Measurements from ENCODE around the gene SLC5A10. TPM values are rescaled to one million over a fixed set of nuclear protein-coding genes. Genes with fewer than 3 reads are reported as not detected.

Gene SLC5A10
- total and polyA plus RNA-seq, 7 donors: 0.19 TPM; not detected in 6

DNA sequence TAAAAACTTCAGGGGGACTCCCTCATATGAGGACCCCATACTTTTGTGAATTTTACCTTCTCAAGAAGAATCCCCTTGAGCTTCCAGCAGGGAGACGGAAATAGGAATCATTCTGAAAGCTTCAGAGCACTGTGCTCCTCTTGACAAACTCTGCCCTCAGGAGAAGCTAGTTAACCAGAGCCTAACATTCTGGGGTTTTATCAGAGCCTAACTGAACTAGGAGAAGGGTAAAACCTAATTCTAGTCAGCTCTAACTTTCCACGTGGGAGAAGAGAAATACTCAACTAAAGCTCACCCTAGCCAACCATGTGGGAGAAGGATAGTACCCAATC lies 13.3 kb upstream of the SLC5A10 start:
- Histone ChIP-seq H3K27me3 (no peaks in the 10 kb centered on the region), H3K4me1 (peaks cover 0 to under 1% (median under 1%) of the 10 kb centered on the region in 4 donors), H3K27ac (no peak overlapping the region), H3K9me3 (no peaks in the 10 kb centered on the region), H3K4me3 (no peak overlapping the region), H3K36me3 (no peaks in the 10 kb centered on the region)
- intact Hi-C loops (cut with DNase I): no loop called here
- 18 to 67% methylated on average over 2 of the region's 2 CpGs for WGBS, 2 donors
- TF ChIP-seq POLR2A (IDR thresholded peaks at IDR 0.05) (no peak), POLR2AphosphoS5 (IDR thresholded peaks at IDR 0.05) (no peak), EP300 (IDR thresholded peaks at IDR 0.05) (no peak)
- TF ChIP-seq, protein P1, sequence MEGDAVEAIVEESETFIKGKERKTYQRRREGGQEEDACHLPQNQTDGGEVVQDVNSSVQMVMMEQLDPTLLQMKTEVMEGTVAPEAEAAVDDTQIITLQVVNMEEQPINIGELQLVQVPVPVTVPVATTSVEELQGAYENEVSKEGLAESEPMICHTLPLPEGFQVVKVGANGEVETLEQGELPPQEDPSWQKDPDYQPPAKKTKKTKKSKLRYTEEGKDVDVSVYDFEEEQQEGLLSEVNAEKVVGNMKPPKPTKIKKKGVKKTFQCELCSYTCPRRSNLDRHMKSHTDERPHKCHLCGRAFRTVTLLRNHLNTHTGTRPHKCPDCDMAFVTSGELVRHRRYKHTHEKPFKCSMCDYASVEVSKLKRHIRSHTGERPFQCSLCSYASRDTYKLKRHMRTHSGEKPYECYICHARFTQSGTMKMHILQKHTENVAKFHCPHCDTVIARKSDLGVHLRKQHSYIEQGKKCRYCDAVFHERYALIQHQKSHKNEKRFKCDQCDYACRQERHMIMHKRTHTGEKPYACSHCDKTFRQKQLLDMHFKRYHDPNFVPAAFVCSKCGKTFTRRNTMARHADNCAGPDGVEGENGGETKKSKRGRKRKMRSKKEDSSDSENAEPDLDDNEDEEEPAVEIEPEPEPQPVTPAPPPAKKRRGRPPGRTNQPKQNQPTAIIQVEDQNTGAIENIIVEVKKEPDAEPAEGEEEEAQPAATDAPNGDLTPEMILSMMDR (IDR thresholded peaks at IDR 0.05): no peak
- DNase-seq: no peak

DNA sequence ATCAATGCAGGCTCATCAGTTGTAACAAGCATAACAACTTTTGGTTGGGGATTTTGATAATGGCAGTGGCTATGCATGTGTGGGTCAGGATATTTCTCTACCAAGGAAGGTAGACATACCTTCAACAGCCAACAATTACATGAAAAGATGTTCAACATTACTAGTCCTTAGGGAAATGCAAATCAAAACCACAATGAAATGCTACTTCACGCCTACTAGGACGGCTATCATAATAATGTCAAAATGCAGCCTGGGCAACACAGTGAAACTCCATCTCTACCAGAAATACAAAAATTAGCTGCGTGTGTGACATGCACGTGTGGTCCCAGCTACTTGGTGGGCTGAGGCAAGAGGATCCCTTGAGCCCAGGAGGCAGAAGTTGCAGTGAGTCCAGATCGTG lies 7.3 kb upstream of the SLC5A10 start:
- WGBS, 2 donors: 78 to 91% methylated on average over 5 of the region's 5 CpGs
- Histone ChIP-seq H3K9me3 (no peaks in the 10 kb centered on the region), H3K27me3 (no peaks in the 10 kb centered on the region), H3K4me1 (no peaks in the 10 kb centered on the region), H3K36me3 (no peaks in the 10 kb centered on the region), H3K4me3 (no peak overlapping the region), H3K27ac (no peak overlapping the region)
- intact Hi-C loops (cut with DNase I): no loop called here
- no peak for DNase-seq
- TF ChIP-seq, protein P1 (IDR thresholded peaks at IDR 0.05): no peak
- no peak for TF ChIP-seq POLR2AphosphoS5 (IDR thresholded peaks at IDR 0.05)
- TF ChIP-seq POLR2A (IDR thresholded peaks at IDR 0.05): no peak
- no peak for TF ChIP-seq EP300 (IDR thresholded peaks at IDR 0.05)

DNA sequence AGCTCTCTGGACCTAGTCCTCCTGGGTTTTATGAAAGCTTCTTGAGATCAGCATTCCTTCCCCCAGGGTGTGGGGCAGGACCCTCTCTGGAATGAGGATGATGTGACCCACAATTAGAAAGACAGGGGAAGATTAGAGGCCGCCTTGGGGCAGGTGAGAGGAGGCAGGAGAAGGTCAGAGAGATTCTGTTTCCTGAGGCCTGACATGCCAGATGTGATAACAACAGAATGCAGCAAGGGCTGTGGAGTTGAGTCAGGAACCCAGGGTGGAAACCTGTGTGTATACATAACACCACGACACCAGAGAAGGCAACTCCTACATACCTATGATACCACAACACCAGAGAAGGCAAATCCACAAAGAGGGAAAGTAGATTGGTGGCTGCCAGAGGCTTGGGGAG lies 5.4 kb upstream of the SLC5A10 start:
- Histone ChIP-seq H3K9me3 (no peaks in the 10 kb centered on the region), H3K36me3 (no peaks in the 10 kb centered on the region), H3K27me3 (no peaks in the 10 kb centered on the region), H3K4me3 (no peak overlapping the region), H3K27ac (no peak overlapping the region), H3K4me1 (no peaks in the 10 kb centered on the region)
- TF ChIP-seq POLR2A (IDR thresholded peaks at IDR 0.05) (no peak), POLR2AphosphoS5 (IDR thresholded peaks at IDR 0.05) (no peak), EP300 (IDR thresholded peaks at IDR 0.05) (no peak)
- TF ChIP-seq, protein P1 (IDR thresholded peaks at IDR 0.05): no peak
- DNase-seq: no peak
- WGBS, 2 donors: 76 to 81% methylated on average over 2 of the region's 2 CpGs
- intact Hi-C loops (cut with DNase I): no loop called here

DNA sequence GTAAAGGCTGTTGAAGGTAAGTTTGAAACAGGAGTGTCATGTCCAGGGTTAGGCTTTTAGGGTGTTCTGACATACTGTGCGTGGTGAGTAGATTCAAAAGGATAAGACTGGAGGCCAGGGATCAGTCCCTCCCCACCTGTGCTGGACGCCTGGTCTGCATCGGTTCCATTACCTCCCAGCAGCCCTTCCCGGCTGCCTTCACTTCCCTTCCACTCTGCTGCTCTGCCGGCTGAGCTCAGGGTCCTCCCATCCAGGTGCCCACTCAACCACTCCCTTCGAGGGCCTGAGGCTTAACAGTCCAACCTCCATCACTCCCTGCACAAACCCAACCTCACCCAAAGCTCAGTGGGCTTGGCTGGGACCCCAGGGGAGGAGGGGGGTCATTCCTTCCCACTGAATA lies 4.1 kb upstream of the SLC5A10 start:
- intact Hi-C loops (cut with DNase I): no loop called here
- no peak overlapping the region for H3K27ac ChIP-seq
- H3K27me3 ChIP-seq: no peaks in the 10 kb centered on the region
- H3K9me3 ChIP-seq: no peaks in the 10 kb centered on the region
- no peaks in the 10 kb centered on the region for H3K36me3 ChIP-seq
- TF ChIP-seq POLR2AphosphoS5 (IDR thresholded peaks at IDR 0.05) (no peak), POLR2A (IDR thresholded peaks at IDR 0.05) (no peak), EP300 (IDR thresholded peaks at IDR 0.05) (no peak)
- TF ChIP-seq, protein P1 (IDR thresholded peaks at IDR 0.05): no peak
- no peak overlapping the region for H3K4me3 ChIP-seq
- 78 to 87% methylated on average over 6 of the region's 6 CpGs for WGBS, 2 donors
- DNase-seq: no peak
- no peaks in the 10 kb centered on the region for H3K4me1 ChIP-seq

DNA sequence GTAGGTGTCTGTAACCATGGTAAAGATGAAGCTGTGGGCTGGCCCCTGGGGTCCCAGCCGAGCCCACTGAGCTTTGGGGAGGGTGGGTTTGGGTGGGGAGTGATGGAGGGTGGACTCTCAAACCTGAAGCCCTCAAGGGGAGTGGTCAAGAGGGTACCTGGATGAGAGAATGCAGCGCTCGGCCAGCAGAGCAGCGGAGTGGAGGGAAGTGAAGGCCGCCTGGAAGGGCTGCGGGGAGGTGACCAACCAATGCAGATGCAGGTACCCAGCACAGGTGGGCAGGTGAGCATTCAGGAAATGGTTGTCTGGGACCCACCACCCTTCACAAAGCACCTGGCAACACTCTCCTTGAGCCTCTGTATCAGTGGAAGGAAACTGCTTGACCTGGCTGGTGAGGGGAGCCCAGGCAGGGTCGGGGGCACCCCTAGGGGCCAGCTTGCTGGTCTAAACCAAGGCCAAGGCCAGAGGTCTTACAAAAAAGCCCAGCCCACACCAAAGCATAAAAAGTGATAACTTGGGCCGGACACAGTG lies 3.4 kb upstream of the SLC5A10 start:
- intact Hi-C loops (cut with DNase I): no loop called here
- H3K9me3 ChIP-seq: no peaks in the 10 kb centered on the region
- DNase-seq: no peak
- H3K36me3 ChIP-seq: no peaks in the 10 kb centered on the region
- TF ChIP-seq POLR2A (IDR thresholded peaks at IDR 0.05) (no peak), POLR2AphosphoS5 (IDR thresholded peaks at IDR 0.05) (no peak), EP300 (IDR thresholded peaks at IDR 0.05) (no peak)
- TF ChIP-seq, protein P1 (IDR thresholded peaks at IDR 0.05): no peak
- no peak overlapping the region for H3K4me3 ChIP-seq
- 80 to 83% methylated on average over 8 of the region's 8 CpGs for WGBS, 2 donors
- H3K27ac ChIP-seq: no peak overlapping the region
- H3K4me1 ChIP-seq: no peaks in the 10 kb centered on the region
- no peaks in the 10 kb centered on the region for H3K27me3 ChIP-seq
